CD4-positive, alpha-beta T cell treated with Interferon gamma for 1 hour (primary cell): ENCODE data around the gene CHN2.
"Not testable (repeated sequence)": the region's sequence is repeated elsewhere in the genome, so short reads cannot be mapped to it uniquely, and the experiment has no call there.

Experiments
- DNase-seq: peaks from one replicate; pipeline ENCODE4 v3.0.0-alpha.2; 2020

CHN2 gene

DNA sequence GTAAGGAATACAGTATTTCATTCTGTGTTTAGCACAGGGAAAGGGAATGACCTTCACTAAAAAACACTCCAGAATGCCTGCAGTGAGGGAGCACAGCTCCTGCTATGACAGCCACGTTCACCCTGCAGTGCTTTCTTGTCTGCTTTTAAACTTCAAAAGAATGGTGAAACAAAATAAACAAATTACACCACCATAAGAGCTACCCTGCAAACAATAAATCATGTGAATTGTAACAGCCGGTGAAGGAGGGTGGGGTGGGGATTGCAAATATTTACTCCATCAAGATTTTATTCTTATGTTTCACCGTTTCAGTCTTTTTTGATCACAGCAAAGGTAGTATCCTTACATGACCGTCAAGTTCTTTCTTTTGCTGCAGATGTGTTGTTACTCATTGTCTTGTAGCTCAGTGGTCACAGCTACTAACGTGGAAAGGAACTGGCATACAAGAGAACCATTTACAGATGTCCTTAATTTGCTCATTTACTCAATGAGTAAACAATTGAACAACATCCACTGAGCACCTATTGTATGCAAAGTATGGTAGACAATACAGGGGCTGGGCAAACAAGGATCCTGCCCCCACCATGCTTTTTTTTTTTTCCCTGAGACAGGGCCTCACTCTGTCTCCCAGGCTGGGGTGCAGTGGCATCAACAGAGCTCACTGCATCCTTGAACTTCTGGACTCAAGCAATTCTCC lies 4.1 kb upstream of the CHN2 start:
- no peak for DNase-seq

DNA sequence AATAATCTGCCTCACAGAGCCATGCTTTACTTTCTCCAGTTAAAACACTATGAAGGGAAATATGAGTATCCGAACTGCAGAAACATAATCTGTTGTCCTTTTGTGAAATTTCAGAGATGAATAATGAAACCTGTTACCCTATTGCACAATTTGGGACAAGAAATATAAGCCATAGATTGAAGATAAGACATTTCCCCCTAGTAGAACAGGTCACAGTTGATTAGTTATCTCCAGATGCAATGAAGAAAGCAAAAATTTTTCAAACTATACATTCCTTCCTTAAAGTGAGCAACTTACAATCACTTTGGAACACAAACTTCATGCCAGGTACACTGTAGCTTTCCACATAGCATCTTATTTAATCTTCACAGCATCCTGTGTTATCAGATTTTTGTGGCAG lies 2.3 kb upstream of the CHN2 start:
- DNase-seq = no peak

DNA sequence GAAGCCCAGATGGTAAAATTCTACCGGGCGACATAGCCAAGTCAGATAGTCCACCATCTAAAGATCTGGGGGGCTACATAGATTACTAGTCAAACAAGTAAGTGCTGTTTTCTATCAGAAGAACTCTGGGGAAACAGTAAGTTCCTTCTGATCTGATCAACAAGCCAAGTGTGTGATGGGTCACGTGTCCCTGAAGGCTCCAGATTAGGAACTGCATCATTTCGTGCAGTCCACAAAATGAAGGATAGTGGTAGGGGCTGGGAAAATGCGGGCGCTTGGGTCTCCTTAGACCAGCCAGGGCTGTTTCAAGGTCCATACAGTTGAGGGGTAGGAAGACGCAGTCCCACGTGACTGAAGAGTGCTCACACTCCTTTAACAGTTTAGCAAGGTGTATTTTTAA lies 1.8 kb upstream of the CHN2 start:
- no peak for DNase-seq

DNA sequence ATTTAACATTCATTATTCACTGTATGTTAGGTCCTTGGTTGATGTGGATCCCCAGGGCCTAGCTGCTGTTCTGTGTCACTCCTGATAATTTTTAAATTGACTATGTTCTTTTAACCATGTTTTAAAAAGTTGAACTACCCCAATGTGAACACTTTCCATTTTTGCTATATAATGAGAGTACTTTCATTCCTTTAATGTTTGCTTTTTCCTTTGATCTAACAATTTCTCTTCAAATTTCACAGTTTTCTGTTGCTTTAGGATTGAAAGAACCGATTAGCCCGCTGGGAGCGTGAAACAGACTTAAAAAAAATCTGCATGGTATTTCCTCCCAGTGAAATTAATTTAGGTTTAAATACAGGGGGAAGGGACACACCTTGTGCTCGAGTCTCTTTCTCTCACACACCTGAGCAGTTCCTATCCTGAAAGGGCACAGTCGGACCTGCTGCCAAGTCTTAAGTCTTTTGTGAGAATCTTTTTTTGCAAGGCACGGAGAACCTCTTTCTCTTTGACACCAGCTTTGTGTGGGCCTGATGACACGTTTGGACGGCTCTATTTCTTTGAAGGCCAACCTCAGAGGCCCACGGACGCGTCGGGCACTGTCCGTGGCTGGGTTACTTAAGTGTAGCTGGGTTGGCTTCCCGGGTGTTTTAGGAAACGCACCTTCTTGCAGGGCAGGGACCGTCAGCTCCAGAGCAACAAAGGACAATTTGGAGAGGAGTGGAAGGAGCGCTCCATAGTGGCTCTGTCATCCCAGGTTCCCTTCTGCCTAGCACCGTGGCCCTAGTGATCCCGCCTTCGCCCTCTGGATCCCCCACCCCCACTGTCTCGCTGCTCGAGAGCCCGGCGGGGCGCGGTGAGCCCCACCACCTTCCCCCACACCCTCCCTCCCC lies 1.0 kb upstream of the CHN2 start:
- DNase-seq = no peak

DNA sequence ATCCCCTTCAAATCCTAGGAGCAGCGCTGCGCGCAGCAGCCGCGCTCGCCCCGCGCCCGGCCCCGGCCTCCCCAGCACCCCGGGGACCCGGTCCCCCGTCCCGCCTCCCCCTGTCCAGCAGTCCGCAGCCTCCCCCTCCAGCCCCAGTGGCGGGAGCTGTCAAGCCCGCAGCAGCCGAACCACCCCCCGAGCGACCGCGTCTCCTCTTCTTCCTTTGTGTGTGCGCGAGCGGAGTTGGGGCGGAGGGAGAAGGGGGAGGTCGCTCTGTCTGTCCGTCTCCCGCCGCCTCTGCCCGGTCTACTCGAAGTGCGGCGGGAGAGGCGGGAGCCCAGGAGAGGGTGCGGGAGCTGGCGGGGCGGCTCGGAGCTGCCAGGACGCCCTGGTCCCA lies 375 bp upstream of the CHN2 start:
- DNase-seq = no peak

DNA sequence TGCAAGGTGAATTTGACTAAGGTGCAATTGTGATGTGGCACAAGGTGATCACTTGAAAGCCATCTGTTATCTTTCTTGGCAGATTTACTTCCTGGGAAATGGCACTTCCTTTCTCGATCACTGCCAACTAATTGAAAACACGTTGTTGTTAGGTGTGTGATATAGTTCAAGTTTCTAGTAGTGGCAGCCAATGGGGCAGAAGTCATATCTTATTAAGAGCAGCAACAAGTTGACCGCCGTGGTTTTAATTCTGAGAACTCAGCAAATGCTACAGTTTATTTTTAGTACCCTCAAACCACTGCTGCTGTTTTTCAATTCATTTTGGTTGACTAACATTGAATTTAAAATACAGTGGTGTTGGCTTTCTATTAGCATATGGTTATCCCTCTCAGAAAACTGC lies 1.6 kb downstream of the CHN2 start:
- DNase-seq = no peak

DNA sequence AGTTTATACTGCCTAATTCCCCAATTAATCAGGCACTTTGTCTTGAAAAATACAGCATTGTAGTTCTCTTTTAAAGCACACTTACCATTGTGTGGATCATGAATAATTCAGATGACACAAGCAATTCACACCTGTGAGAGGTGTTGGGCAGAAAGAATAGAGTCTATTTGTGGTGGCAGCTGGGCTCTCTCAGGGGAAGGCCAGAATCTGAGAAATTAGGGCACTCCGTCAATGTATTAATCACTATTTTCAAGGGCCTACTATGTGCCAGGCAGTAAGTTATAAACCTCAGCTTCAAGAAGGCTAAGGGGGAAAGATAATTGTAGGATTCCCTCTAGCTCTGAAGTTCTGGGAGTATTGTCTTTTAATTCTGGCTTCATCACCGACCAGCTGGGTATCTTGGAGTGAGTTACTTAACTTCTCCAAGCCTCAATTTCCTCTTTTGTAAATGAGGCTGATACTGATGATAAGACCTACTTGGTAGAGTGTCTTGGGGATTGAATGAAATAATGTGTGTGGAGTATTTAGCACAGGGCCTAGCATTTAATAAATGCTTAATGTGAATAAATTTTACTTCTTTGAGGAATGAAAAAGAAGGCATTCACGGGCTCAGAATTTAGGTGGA lies 2.5 kb downstream of the CHN2 start:
- no peak for DNase-seq

DNA sequence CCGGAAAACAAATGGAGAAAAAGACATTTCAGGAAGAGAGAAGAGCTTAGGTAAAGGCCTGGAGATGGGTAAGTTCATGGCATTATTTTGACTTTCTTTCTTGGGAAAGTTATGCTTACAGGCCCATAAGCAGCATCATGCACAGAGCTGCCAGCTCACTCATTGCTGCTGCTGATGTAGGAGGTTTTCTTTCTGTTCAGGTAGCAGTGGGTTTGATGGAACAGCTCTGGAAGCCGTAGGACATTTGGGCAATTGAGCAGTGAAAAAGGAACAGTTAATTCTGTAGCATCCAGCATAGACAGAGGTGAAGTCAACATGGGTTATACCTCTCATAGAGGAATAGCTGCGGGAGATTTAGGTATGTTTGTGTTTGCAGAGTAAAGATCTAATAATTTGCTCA lies 3.3 kb downstream of the CHN2 start:
- DNase-seq = no peak

DNA sequence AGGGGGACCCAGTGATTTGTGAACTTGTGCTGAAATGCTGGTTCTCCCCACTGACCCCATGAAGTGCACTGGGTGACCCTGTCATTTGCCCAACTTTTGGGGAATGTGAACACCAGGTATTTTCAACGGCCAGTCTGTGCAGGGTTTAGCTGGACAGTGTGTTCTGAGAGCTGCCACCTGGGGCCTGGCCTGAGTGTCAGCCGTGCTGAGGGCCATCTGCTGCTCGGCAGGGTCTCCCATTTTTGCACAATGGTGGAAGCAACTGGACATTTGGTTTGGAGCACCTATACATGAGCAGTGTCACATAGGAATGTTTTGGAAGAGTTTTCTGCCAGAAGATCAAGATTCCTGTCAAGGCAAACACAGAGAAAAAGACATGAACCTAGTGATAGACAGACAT lies 5.2 kb downstream of the CHN2 start:
- no peak for DNase-seq

DNA sequence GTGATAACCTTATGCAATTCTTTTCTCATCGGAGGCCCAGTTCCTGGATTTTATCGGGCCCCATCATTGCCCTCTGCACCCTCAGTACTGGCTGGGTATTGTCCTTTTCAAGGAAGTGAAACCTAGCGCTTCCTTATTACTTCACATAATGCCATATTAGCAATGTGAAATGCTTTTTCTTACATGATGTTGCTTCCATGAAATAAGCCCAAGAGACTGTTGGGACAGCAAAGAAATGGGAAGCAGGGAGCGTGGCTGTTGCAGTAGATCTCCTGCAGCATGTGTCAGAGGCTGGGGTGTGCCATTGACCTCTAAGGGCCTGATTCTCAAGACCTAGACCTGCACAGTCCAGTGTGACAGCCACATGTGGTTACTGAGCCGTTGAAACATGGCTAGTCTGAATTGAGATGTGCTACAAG lies 8.1 kb downstream of the CHN2 start:
- DNase-seq = peak; percentile 59

DNA sequence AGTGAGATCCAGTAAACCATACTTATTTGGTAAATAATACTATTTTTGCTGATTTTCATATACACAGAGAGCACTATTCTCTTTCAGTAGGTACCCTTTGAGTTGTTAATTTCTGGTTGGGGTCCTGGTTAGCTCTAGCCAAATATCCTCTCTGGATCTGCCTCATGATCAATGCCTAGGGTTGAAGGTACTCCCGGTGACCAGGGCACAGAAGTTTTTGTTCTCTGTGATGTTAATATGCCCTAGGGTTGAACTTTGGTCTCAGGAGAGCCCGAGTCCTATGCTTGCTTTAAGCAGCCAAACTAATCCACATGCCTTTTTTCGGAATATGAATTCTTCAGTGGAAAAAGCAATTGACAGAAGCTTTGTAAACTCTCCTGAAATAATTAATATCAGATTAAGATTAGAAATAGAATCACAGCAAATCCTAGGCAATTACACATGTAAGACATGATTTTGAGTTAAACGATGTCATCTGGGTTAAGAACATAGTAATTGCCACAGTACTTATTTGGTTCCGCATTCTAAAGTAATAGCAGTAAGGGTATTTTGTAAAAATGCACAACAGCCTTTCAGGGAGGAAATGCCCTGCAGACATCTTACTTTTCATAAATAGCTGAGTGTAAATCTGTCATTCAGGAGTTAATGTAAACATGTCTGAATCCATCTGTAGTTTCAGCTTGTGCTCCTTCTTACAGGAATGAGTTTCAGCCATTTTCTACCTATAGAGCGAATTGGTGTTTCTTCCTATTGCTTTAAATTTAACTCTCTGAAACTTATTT lies 10.1 kb downstream of the CHN2 start:
- no peak for DNase-seq

DNA sequence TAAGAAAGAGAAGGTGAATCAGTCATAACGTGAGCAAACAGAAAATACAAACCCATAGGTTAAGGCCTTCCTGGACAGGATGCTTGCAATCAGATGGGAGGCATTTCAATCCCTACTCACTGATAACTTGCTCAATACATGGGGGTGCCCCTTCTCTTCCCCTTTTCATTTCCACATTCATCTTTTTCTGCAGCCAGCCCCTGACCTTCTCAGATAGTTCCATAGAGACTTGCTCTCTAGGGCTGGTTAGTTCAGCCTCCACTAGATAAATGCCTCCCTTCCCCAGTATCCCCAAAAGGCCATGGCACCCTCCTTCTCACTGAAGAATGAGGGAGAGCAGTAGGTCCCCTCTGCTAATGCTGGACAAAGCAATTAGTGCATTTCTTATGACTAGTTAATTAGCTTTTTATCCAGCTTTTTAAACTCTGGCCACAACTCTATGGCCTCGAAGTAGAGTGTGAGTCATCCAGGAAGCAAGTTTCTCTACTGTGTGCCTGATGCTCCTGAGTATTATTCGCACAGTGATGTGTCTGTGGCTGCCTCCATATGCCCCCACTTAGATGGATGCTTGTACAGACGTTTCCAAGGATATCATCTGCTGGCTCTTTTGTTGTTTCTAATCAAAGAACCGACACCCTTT lies 12.7 kb downstream of the CHN2 start:
- DNase-seq = no peak

DNA sequence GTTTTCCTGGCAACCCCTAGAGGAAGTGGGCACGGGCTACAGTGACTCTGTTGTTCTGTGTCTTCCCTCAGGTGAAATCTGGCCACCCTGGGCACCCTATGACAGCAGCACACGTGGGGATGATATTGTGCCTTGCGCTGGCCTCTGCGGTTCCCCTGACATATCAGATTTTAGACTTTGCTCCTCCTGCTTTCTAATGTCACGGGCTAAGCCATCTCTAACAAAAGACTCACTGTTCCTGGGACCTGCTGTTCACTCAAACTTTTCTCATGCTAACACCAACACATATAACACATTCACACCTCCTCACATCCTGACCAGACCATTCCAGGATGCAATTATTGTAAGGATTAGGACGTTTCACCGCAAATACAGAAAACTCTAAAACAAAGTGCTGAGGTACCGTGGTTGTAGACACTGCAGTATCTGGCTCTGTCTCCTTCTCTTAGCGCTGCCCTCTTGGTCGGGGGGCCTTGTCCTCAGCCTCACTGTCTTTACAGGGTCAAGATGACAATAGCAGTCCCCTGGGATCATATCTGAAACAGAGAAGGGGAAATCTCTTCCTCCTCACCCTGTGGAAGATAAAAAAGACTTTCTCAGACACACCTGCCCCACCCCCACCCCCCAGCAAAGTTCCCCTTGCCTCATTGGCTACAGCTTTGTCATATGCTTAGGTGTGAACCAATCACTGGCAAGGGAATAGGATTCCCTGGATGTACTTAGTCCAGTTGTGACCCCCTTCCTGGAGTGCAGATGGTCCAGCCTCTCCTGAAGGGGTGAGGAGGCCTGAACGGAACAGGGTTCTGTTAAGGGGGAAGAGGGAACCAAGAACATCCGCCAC lies 14.1 kb downstream of the CHN2 start:
- no peak for DNase-seq

DNA sequence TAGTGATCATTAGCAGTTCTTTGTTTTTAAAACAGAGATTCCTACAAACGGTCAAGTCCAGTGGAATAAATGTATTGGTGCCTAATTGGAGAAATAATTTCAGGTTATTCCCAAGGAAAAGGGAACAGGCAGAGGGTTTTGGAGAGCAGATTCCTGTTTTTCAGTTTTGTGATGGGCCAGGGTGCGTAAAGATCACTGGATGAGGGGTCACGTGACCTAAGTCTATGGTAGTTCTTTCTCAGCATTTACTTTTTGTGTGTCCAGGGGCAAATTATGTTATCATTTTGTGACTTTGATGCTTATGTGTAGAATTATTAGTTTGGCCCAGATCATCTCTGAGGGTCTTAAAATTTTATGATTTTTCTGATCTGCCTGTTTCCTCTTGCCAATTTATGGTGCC lies 15.2 kb downstream of the CHN2 start:
- DNase-seq = no peak

DNA sequence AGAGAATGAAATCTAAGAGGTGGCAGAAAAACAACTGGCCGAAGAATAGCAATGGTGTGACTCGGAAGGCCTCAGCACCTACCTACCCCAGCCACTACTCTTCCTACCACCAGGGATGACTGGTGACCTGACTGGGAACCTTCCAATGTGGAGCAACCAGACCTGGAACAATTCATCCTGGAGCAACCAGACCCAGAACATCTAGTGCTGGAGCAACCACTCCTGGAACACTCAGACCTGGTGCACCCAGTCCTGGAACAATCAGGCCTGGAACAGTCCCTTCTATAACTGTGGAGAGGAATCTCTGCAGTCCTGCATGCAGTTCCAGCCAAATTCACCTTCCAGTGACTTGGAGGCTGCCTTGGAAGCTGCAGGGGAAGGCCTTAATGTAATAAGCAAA lies 18.2 kb downstream of the CHN2 start:
- DNase-seq = not testable (repeated sequence)

DNA sequence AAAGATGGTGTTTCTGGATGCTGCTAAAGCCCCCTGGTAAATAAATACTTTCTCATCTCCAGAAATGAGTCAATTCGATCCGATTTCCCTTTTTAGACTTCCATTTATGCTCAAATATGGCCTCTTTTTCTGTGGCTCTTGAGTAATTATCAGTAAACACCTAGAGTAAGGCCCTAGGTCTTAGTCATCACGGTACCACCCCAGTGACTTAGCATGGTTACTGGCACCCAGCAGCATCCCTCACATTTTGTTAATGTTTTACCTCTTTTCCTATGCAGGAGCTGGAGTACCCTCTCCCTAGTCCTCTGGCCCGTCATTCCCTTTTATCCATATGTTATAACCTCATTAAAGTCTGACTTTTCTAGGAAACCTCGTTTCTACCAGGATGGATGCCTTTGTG lies 19.5 kb downstream of the CHN2 start:
- no peak for DNase-seq

DNA sequence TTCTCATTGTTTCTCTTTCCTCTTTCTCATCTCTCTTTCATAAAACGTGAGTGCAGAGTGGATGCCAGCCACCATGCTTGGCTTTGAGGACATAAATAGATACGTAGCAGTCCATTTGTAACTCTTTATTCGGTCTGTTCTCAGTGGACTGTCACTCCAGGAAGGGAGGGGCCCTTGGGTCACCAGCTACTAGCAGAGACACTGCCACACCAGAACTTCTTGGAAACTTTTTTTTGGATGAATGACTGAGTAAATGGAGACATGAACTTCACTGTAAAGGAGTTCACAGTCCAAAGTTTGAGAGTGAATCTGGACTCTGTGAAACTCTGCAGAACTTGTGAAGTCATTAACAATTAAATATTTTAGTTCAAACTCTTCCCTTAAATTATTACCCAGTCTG lies 20.2 kb downstream of the CHN2 start:
- no peak for DNase-seq

DNA sequence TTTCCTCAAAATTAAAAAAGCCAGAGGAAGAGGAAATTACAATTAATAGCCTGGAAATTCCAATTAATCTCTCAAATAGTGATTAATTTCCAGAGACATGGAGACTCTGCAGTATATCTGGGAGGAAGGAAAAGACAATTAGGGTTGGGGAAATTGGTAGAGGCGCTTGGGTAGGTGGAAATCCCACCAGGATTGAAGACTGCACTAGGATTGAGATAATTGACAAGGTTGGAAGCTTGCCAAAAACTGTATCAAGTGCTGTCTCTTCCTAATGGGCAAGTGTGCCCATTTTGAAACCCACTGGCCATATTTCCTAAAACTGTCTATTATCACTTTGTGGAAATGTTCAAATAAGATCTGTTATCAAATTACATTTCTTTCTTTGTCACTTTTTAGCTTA lies 21.6 kb downstream of the CHN2 start:
- no peak for DNase-seq

DNA sequence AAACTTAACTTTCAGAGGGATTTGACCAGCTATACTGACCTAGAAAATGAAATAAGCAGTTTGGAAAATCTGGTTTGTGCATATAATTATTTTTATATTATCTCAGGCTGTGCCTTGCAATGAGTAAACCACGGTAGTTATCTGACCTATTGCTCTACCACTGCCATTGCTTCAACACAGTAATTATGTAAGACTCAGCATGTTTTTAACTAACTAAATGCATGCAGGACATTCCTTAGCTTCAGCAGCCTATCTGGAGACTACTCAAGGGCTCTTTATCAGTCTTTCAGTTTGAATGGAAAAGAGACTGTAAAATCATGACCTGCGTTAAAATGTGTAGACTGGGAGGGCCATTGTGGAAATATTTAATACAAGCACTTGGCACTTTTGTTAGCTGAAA lies 22.5 kb downstream of the CHN2 start:
- DNase-seq = no peak

DNA sequence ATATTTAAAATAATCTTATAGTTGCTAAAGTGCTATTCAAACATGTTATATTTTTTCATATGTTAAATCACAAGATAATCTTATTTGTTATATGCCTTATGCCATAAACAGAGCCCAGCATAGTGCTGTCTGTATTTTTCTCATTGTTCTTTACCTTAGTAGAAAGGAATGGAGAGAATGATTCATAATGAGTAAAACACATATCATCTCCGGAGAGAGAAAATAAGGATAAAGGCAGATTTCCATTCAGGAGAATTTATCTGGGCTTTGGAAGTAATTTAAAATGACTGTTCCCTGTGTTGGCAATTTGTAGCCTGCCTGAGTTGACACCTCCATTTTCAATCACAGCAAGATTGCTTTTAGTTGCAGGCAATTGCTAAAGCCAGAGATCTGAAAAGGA lies 30.2 kb downstream of the CHN2 start:
- no peak for DNase-seq

DNA sequence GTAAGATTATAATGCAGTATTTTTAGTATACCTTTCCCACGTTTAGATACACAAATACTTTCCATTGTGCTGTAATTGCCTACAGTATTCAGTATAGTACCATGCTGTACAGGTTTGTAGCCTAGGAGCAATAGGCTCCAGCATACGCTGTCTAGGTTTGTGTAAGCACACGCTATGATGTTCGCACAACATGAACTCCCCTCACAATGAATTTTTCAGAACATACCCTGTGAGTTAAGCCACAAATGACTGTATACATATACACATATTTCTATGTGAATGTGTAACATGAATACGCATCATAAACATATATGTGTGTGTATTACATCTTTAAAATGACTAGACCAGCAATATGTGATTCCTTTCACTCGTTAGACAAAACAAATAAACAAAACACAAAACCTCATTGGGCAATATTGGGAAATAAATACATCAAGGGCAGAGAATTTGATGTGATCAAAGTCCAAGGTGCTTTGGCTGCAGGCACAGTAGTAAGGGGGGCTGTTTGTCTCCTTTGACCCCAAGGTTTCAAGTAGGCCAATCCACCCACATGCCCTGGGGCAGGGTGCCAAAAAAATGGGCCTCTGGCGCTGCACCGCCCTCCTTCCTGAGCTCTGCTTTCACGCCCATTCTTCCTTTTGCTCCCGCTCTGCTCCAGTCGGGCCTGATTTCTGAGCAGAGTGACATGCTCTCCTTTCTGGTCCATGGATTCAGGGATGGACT lies 33.9 kb downstream of the CHN2 start:
- no peak for DNase-seq
